H1 (cell line): Measurements from ENCODE around the gene SENP2. TPM values are rescaled to one million over a fixed set of nuclear protein-coding genes. Genes with fewer than 3 reads are reported as not detected.

Experiments
- CTCF ChIA-PET: fragments of 300-600 bp; sonication (Branson Sonifier 250); formaldehyde crosslinking; loops from one replicate; lab custom pipeline; 2021; ENCODE audit not compliant: partially characterized antibody; lab: Charles Lee
- POLR2A ChIA-PET: fragments of 300-600 bp; sonication (Branson Sonifier 250); formaldehyde crosslinking; loops from one replicate; lab custom pipeline; 2021; ENCODE audit warnings: inconsistent platforms; ENCODE audit not compliant: partially characterized antibody; lab: Charles Lee
- DNase-seq, 2 experiments: peaks; one replicate each; pipeline versions ENCODE4 v3.0.0 to v3.0.0-alpha.2; 2010 to 2022; ENCODE audit warnings: low spot score in 2 of 2, low read depth in 1 of 2, mixed read lengths in 1 of 2
- FAIRE-seq: peaks from 2 replicates; lab custom pipeline; 2011; peaks lifted over from hg19 to GRCh38; lab: Jason Lieb, UNC
- H2AFZ ChIP-seq: 2 replicates; pipeline ENCODE4 v1.8.1; 2012; ENCODE audit warnings: low read length, inconsistent platforms
- H2AK5ac ChIP-seq: 2 replicates; pipeline ENCODE4 v1.6.1; 2013; ENCODE audit warnings: low read depth, low read length
- H2BK120ac ChIP-seq: replicated peaks from 2 replicates; pipeline ENCODE3; 2013; ENCODE audit warnings: low read depth, low read length, inconsistent platforms
- H2BK12ac ChIP-seq: 2 replicates; pipeline ENCODE4 v1.6.1; 2013; ENCODE audit warnings: low read depth, low read length
- H2BK15ac ChIP-seq: 2 replicates; pipeline ENCODE4 v1.6.1; 2013; ENCODE audit warnings: low read length
- H2BK20ac ChIP-seq: 2 replicates; pipeline ENCODE4 v1.6.1; 2013; ENCODE audit warnings: low read length
- H2BK5ac ChIP-seq: 2 replicates; pipeline ENCODE4 v1.6.1; 2013; ENCODE audit warnings: low read depth, low read length
- H3K14ac ChIP-seq: 2 replicates; pipeline ENCODE4 v1.6.1; 2013; ENCODE audit warnings: inconsistent platforms; ENCODE audit not compliant: insufficient read length
- H3K18ac ChIP-seq: 2 replicates; pipeline ENCODE4 v1.6.1; 2013; ENCODE audit warnings: low read length; ENCODE audit errors: extremely low read depth
- H3K23ac ChIP-seq: 2 replicates; pipeline ENCODE4 v1.6.1; 2013; ENCODE audit warnings: inconsistent platforms; ENCODE audit not compliant: insufficient read length
- H3K23me2 ChIP-seq: 2 replicates; pipeline ENCODE4 v1.6.1; 2013; ENCODE audit warnings: low read depth, low read length
- H3K27ac ChIP-seq: 2 replicates; pipeline ENCODE4 v1.6.1; 2011; ENCODE audit warnings: low read depth, low read length, inconsistent platforms
- H3K27me3 ChIP-seq, 4 experiments: replicated peaks in 1 of 4; 1 replicate in 1 of 4; 2 replicates in 3 of 4; pipeline versions ENCODE4 v1.6.1 to v1.8.1; 2011 to 2013; ENCODE audit warnings: low read length in 3 of 4, mild to moderate bottlenecking in 3 of 4, inconsistent platforms in 2 of 4, mixed read lengths in 2 of 4, moderate library complexity in 1 of 4; ENCODE audit not compliant: control insufficient read depth in 3 of 4, insufficient read depth in 3 of 4; ENCODE audit errors: extremely low read depth in 1 of 4
- H3K36me3 ChIP-seq, 4 experiments: 2 replicates each; pipeline versions ENCODE4 v1.6.1 to v1.8.1; 2011 to 2013; ENCODE audit warnings: mild to moderate bottlenecking in 4 of 4, low read length in 3 of 4, moderate library complexity in 2 of 4, control low read depth in 1 of 4, inconsistent platforms in 1 of 4; ENCODE audit not compliant: insufficient read depth in 4 of 4, control insufficient read depth in 2 of 4
- H3K4ac ChIP-seq: replicated peaks from 2 replicates; pipeline ENCODE3; 2013; ENCODE audit warnings: low read length, low read depth, mixed read lengths, inconsistent platforms; ENCODE audit not compliant: insufficient read length
- H3K4me1 ChIP-seq, 4 experiments: replicated peaks in 1 of 4; 1 replicate in 1 of 4; 2 replicates in 3 of 4; pipeline versions ENCODE4 v1.6.1 to v1.8.1; 2011 to 2013; ENCODE audit warnings: low read length in 3 of 4, inconsistent platforms in 2 of 4, mixed read lengths in 1 of 4; ENCODE audit not compliant: insufficient read depth in 4 of 4, control insufficient read depth in 3 of 4
- H3K4me2 ChIP-seq, 2 experiments: 2 replicates each; pipeline versions ENCODE4 v1.6.1 to v1.8.1; 2011 to 2013; ENCODE audit warnings: low read depth in 2 of 2, low read length in 2 of 2, control low read depth in 1 of 2, inconsistent platforms in 1 of 2, mild to moderate bottlenecking in 1 of 2; ENCODE audit not compliant: insufficient read depth in 1 of 2
- H3K4me3 ChIP-seq, 4 experiments: fragments of 200-600, 300-600 bp in 1 of 4; sonication (generic), shearing (Covaris generic), sonication (Bioruptor Twin) in 1 of 4; 2 replicates each; pipeline versions ENCODE4 v1.5.1 to v1.8.1; 2011 to 2016; ENCODE audit warnings: low read length in 4 of 4, low read depth in 3 of 4, control low read depth in 2 of 4, inconsistent platforms in 2 of 4, mild to moderate bottlenecking in 2 of 4, mixed read lengths in 1 of 4, moderate library complexity in 1 of 4; ENCODE audit not compliant: insufficient read depth in 2 of 4; ENCODE audit errors: extremely low read depth in 1 of 4
- H3K56ac ChIP-seq: replicated peaks from 2 replicates; pipeline ENCODE3; 2013; ENCODE audit warnings: low read depth, mild to moderate bottlenecking, mixed read lengths, low read length, inconsistent platforms; ENCODE audit not compliant: insufficient read length
- H3K79me1 ChIP-seq: 2 replicates; pipeline ENCODE4 v1.6.1; 2013; ENCODE audit warnings: low read depth, low read length, control low read depth
- H3K79me2 ChIP-seq, 2 experiments: 2 replicates each; pipeline versions ENCODE4 v1.6.1 to v1.8.1; 2012 to 2013; ENCODE audit warnings: low read length in 2 of 2, mild to moderate bottlenecking in 2 of 2, inconsistent platforms in 1 of 2; ENCODE audit not compliant: insufficient read depth in 2 of 2, control insufficient read depth in 1 of 2
- H3K9ac ChIP-seq, 4 experiments: replicated peaks in 1 of 4; 1 replicate in 1 of 4; 2 replicates in 3 of 4; pipeline versions ENCODE4 v1.6.1 to v1.8.1; 2011 to 2013; ENCODE audit warnings: low read depth in 3 of 4, low read length in 3 of 4, control low read depth in 2 of 4, mild to moderate bottlenecking in 2 of 4, moderate library complexity in 2 of 4, inconsistent platforms in 1 of 4; ENCODE audit errors: extremely low read depth in 1 of 4
- H3K9me3 ChIP-seq, 2 experiments: 2 replicates each; pipeline versions ENCODE4 v1.6.1 to v1.8.1; 2012 to 2013; ENCODE audit warnings: mild to moderate bottlenecking in 2 of 2, moderate library complexity in 2 of 2, control low read depth in 1 of 2, inconsistent platforms in 1 of 2, low read depth in 1 of 2, low read length in 1 of 2, mixed read lengths in 1 of 2; ENCODE audit not compliant: insufficient read depth in 2 of 2
- H4K20me1 ChIP-seq, 2 experiments: replicated peaks in 1 of 2; 2 replicates each; pipeline versions ENCODE3 to v1.8.1; 2011 to 2013; ENCODE audit warnings: inconsistent platforms in 2 of 2, low read length in 2 of 2, mild to moderate bottlenecking in 1 of 2; ENCODE audit not compliant: insufficient read depth in 2 of 2, control insufficient read depth in 1 of 2
- H4K5ac ChIP-seq: 2 replicates; pipeline ENCODE4 v1.6.1; 2013; ENCODE audit warnings: low read length, low read depth, mixed read lengths, inconsistent platforms; ENCODE audit not compliant: insufficient read length
- H4K8ac ChIP-seq: 2 replicates; pipeline ENCODE4 v1.8.0; 2013; ENCODE audit warnings: mild to moderate bottlenecking, moderate library complexity, low read length, inconsistent platforms; ENCODE audit not compliant: insufficient read depth; ENCODE audit errors: extremely low read depth
- H4K91ac ChIP-seq: replicated peaks from 2 replicates; pipeline ENCODE3; 2013; ENCODE audit warnings: low read length, mixed read lengths, inconsistent platforms; ENCODE audit not compliant: insufficient read length
- ASH2L ChIP-seq: fragments of 200-600, 300-600 bp; sonication (generic); IDR thresholded peaks from one replicate; pipeline ENCODE4 v1.7.1; 2017; ENCODE audit warnings: low read length
- BCL11A ChIP-seq, 2 experiments: IDR thresholded peaks; one replicate each; pipeline ENCODE4 v1.6.1; 2011; ENCODE audit warnings: low read depth in 2 of 2, low read length in 2 of 2, mild to moderate bottlenecking in 2 of 2
- CBX5 ChIP-seq: fragments of 300-800, 300-1000 bp; sonication (generic); IDR thresholded peaks from 2 replicates; pipeline ENCODE4 v1.7.1; 2016; ENCODE audit warnings: antibody characterized with exemption, low read length, low read depth
- EP300 ChIP-seq, 2 experiments: IDR thresholded peaks; 1 replicate in 1 of 2; 2 replicates in 1 of 2; pipeline ENCODE4 v1.6.1; 2011 to 2012; ENCODE audit warnings: low read depth in 2 of 2, low read length in 2 of 2, mild to moderate bottlenecking in 2 of 2, borderline replicate concordance in 1 of 2, inconsistent platforms in 1 of 2, moderate library complexity in 1 of 2
- GABPA ChIP-seq: IDR thresholded peaks from 2 replicates; pipeline ENCODE4 v1.6.1; 2011; ENCODE audit warnings: mild to moderate bottlenecking, low read length, moderate library complexity, borderline replicate concordance; ENCODE audit not compliant: insufficient read depth
- NRF1 ChIP-seq: IDR thresholded peaks from 2 replicates; pipeline ENCODE4 v1.6.1; 2011; ENCODE audit warnings: mild to moderate bottlenecking, low read depth, low read length, improper control_type of control experiment
- TAF7 ChIP-seq: optimal IDR thresholded peaks from 2 replicates; pipeline ENCODE3; 2011; ENCODE audit warnings: low read depth, mild to moderate bottlenecking, inconsistent platforms, low read length, moderate library complexity, borderline replicate concordance
- WGBS, 2 experiments: shearing (Covaris generic) in 1 of 2; methylation state at CpG; one replicate each; pipeline versions ENCODE4 v1.1.6 to v1.1.7; 2013 to 2015; ENCODE audit warnings: low lambda C conversion rate in 2 of 2, mixed read lengths in 2 of 2, inconsistent platforms in 1 of 2, low coverage in 1 of 2, missing lambda C conversion rate in 1 of 2; ENCODE audit not compliant: insufficient replicate concordance in 2 of 2, insufficient coverage in 1 of 2, insufficient read length in 1 of 2; ENCODE audit errors: extremely low coverage in 1 of 2, missing lambda C conversion rate in 1 of 2; 5-methylcytosine and 5-hydroxymethylcytosine counted together
- polyA plus RNA-seq, 7 experiments: library from polyadenylated mRNA; depleted of rRNA in 3 of 7; stranded (reverse) in 5 of 7; unstranded in 2 of 7; fragments of >200 nt in 5 of 7; fragments of 200-250 nt in 2 of 7; gene quantifications; 1 replicate in 5 of 7; 2 replicates in 1 of 7; 4 replicates in 1 of 7; pipeline versions ENCODE4 v1.2.1 to v1.2.3, GENCODE V29; 2011 to 2013; ENCODE audit warnings: missing spikeins in 2 of 7, mixed read lengths in 2 of 7
- total RNA-seq: library from RNA; stranded (reverse); fragmentation: NEBNext Ultra II Directional; extraction: Animal tissue kit (Norgen Biotek cat#: 25700); gene quantifications from 2 replicates; pipeline ENCODE4 v1.2.1, GENCODE V29; 2021

SENP2 gene
- total and polyA plus RNA-seq, 2 of the 8 experiments (the other 6 are each of a cell fraction or from before 2014, with no cell fraction given), result 25.2 to 69.3 TPM

DNA sequence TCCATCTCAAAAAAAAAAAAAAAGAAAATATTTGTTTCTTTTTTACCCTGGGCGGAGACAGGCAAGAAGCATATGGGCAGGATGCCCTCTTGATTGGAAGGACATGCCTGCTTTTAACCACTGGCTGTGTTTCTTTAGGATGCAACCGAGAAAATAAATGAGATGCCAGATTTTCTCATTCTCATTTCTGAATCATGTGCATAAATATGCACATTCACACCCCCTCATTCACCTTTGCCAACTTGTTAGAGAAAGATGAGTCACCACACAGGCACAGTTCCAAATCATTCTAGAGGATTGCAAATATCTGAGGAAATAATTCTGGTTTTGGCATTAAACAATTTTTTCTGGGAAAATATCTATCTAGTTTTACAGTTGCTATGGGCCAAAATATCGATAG is 37.0 kb upstream of the SENP2 start:
- Histone ChIP-seq H3K27ac (no peak overlapping the region), H3K79me2 (no peaks in the 10 kb centered on the region), H3K4ac (no peak overlapping the region), H2BK15ac (no peak overlapping the region), H3K18ac (no peak overlapping the region), H3K4me2 (no peak overlapping the region), H3K36me3 (no peaks in the 10 kb centered on the region), H3K9me3 (no peaks in the 10 kb centered on the region), H3K56ac (no peak overlapping the region), H3K23ac (no peak overlapping the region), H3K27me3 (no peaks in the 10 kb centered on the region), H3K23me2 (no peaks in the 10 kb centered on the region), H2AFZ (no peak overlapping the region), H4K91ac (no peak overlapping the region), H2BK20ac (no peak overlapping the region), H2AK5ac (no peak overlapping the region), H4K20me1 (no peaks in the 10 kb centered on the region), H3K9ac (no peak overlapping the region), H3K4me1 (peaks cover 0 to 3% (median 0%) of the 10 kb centered on the region in 4 experiments; a peak in 1 of 7 replicates), H2BK12ac (no peak overlapping the region), H4K8ac (no peak overlapping the region), H2BK120ac (no peak overlapping the region), H3K4me3 (no peak overlapping the region), H4K5ac (no peak overlapping the region), H3K79me1 (no peaks in the 10 kb centered on the region), H3K14ac (no peak overlapping the region), H2BK5ac (no peak overlapping the region)
- ChIA-PET POLR2A (no interaction called here), CTCF (interaction anchor here (0.6 to 1.0 kb wide), 2 partner anchors 12 to 25 kb away, joined by 3 read pairs; no protein-coding TSS in a partner anchor)
- FAIRE-seq (no peak), DNase-seq (no peak)
- WGBS, 2 experiments, result 85% methylated on average over 3 of the region's 3 CpGs; no CpG with 5 or more reads in 1 of the 2 experiments
- TF ChIP-seq ASH2L (no peak), TAF7 (no peak), BCL11A (IDR thresholded peaks at IDR 0.05; ENCODE audit: low read depth in 2 of 2, low read length in 2 of 2) (no peak), NRF1 (no peak), CBX5 (no peak), EP300 (IDR thresholded peaks at IDR 0.05; ENCODE audit: borderline replicate concordance in 1 of 2, low read depth in 2 of 2, low read length in 2 of 2) (no peak), GABPA (no peak)
